ENCODE measurements around the gene SLA2.
"Not testable (repeated sequence)": the region's sequence is repeated elsewhere in the genome, so short reads cannot be mapped to it uniquely, and the experiment has no call there.

SLA2 gene, protein sequence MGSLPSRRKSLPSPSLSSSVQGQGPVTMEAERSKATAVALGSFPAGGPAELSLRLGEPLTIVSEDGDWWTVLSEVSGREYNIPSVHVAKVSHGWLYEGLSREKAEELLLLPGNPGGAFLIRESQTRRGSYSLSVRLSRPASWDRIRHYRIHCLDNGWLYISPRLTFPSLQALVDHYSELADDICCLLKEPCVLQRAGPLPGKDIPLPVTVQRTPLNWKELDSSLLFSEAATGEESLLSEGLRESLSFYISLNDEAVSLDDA

DNA sequence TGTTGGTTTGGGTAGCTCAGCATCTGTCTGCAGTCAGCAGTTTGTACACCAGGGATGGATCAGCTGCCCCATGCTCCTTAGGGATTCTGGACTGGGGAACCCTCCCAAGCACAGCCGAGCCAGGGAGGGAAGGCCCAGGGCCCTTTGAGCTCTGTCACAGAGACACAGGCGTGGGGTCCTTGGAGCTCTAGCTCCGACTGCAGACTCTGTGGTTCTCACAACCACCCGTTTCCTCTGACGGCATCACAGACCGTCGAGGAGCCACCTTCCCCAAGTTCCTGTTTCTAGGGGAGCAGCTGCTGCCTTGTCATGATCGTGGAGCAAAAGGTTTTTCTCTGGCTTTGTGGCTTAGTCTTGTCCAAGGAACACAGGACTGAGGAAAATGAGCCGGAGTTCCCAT is at the start of gene SLA2:
Gene SLA2 (minus strand): TSS at position 199 of the 400 bp plus-strand sequence. CDS start 4,861 bp downstream, outside the sequence.
- peak; percentile 60 for DNase-seq (ENCODE audit: low spot score)
- Mint-ChIP-seq H3K36me3 (ENCODE audit: low read depth) (peaks cover 32% of the 10 kb centered on the region), H3K9me3 (no peaks in the 10 kb centered on the region), H3K4me1 (ENCODE audit: low read depth) (peaks cover 35% of the 10 kb centered on the region), H3K27ac (peak within 1 kb of the TSS; percentile 97), H3K27me3 (ENCODE audit: low read depth) (no peaks in the 10 kb centered on the region), H3K4me3 (peak within 1 kb of the TSS; percentile 99)

DNA sequence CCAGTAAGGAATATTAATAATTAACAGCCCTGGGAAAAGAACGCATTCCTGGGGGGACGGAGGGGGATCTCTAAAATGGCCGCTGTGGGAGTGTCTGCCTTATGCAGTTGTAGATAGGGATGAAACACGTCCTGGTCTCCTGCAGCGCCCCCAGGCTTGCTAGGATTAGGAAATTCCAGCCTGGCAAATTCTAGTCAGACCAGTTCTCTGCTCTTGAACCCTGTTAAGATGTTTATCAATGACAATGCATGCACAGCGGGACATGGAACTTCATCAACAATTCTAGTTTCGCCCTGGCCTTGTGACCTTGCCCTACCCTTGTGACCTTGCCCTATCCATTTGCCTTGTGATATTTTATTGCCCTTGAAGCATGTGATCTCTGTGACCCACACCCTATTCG is 49.5 kb upstream of the SLA2 start:
- not testable (repeated sequence) for H3K9me3 Mint-ChIP-seq; H3K4me1 Mint-ChIP-seq (ENCODE audit: low read depth); H3K27ac Mint-ChIP-seq; DNase-seq (ENCODE audit: low spot score); H3K27me3 Mint-ChIP-seq (ENCODE audit: low read depth); H3K4me3 Mint-ChIP-seq; H3K36me3 Mint-ChIP-seq (ENCODE audit: low read depth)

DNA sequence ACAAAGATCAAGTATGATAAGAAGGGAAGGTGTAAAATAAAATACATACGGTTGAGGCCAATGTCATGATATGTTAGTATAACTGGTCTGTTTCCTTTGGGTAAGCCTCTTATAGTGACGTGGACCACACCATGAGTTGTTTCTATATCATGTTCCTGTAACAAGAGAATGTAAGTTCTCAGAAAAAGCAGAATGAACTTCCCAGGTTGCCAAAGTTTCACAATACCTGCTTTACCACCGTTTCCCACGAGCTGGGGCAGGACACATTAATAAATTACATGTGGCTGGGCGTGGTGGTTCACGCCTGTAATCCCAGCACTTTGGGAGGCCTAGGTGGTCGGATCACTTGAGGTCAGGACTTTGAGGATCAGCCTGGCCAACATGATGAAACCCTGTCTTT is 42.6 kb upstream of the SLA2 start:
- H3K27ac Mint-ChIP-seq, result no peak overlapping the region
- DNase-seq (ENCODE audit: low spot score), result no peak

DNA sequence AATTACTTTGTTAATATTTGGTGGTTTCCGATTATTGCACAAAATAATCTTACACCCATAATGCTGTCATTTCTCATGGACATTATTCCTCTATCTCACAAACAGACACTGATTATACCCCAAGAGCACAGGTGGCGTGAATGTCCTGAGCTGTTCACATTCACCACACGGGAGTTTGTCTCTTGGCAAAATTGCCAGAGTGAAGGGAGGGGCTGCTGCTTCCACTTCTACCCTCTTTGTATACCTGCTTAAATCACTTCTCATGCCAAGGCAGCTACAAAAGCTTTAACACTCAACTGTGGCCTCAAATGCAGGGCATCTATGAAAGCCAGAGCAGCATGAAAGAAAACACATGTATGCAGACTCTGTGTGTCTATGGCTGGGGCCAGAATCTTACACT is 41.9 kb upstream of the SLA2 start:
- Mint-ChIP-seq H3K4me1 (ENCODE audit: low read depth) (no peaks in the 10 kb centered on the region), H3K36me3 (ENCODE audit: low read depth) (no peaks in the 10 kb centered on the region), H3K9me3 (no peaks in the 10 kb centered on the region), H3K27ac (no peak overlapping the region), H3K27me3 (ENCODE audit: low read depth) (no peaks in the 10 kb centered on the region), H3K4me3 (no peak overlapping the region)
- no peak for DNase-seq (ENCODE audit: low spot score)

More for the DNA sequence above, 42.6 kb upstream of the SLA2 start:
- no peak overlapping the region for H3K4me3 Mint-ChIP-seq
- no peaks in the 10 kb centered on the region for H3K27me3 Mint-ChIP-seq (ENCODE audit: low read depth)
- no peaks in the 10 kb centered on the region for H3K4me1 Mint-ChIP-seq (ENCODE audit: low read depth)
- H3K9me3 Mint-ChIP-seq, result no peaks in the 10 kb centered on the region
- no peaks in the 10 kb centered on the region for H3K36me3 Mint-ChIP-seq (ENCODE audit: low read depth)

DNA sequence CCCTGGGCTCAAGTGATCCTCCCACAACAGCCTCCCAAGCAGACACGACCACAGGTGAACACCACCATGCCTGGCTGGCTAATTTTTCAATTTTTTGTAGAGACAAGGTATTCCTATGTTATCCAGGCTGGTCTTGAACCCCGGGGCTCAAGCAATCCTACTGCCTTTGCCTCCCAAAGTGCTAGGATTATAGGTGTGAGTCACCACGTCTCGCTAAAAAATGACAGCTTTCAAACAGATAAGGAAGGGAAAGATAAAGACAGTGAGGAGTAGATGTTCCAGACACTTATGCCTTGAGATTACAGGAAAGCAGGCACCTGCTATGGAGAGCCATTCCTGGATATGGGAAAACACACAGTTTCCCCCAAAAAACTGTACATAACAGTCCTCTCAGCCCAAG is 40.9 kb upstream of the SLA2 start:
- Mint-ChIP-seq H3K27me3 (ENCODE audit: low read depth) (no peaks in the 10 kb centered on the region), H3K4me1 (ENCODE audit: low read depth) (no peaks in the 10 kb centered on the region), H3K27ac (no peak overlapping the region), H3K36me3 (ENCODE audit: low read depth) (peaks cover 3% of the 10 kb centered on the region), H3K9me3 (no peaks in the 10 kb centered on the region), H3K4me3 (no peak overlapping the region)
- no peak for DNase-seq (ENCODE audit: low spot score)

DNA sequence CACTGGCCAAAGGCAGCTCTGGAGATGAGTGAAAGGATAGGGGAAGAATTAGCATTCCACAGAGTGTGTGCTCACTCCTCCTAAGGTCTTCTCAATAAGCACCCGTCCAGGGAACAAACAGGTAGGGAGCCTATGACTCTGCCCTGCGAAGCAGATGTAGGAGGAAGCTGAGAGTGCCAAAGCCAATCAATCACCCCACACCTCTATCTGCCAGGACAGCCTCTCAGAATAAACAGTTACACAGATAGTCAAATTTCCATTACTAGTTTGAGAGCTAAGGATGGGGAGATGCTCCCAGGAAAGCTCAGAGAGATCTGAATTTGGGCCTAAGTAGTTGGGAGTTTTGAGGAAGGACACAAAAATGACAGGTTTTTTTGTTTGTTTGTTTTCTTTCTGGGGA is 40.5 kb upstream of the SLA2 start:
- Mint-ChIP-seq H3K36me3 (ENCODE audit: low read depth) (peaks cover 3% of the 10 kb centered on the region), H3K4me1 (ENCODE audit: low read depth) (no peaks in the 10 kb centered on the region), H3K4me3 (no peak overlapping the region), H3K27ac (no peak overlapping the region), H3K27me3 (ENCODE audit: low read depth) (no peaks in the 10 kb centered on the region), H3K9me3 (no peaks in the 10 kb centered on the region)
- DNase-seq (ENCODE audit: low spot score), result no peak

DNA sequence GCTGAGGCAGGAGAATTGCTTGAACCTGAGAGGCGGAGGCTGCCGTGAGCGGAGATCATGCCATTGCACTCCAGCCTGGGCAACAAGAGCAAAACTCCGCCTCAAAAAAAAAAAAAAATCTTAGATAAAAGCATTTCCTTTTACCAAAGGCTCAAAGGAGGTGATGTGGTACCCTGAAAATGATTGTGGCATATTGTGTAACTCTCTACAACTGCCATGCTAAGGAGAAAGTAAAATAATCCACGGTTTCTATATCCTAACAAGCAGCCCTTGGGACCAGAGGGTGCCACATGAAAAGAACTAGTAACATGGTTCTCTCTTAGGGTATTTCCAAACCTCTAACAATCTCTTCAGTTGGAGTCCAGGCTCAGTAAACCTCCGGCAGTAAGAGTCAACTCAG is 38.8 kb upstream of the SLA2 start:
- Mint-ChIP-seq H3K4me3 (no peak overlapping the region), H3K36me3 (ENCODE audit: low read depth) (peaks cover 7% of the 10 kb centered on the region), H3K27me3 (ENCODE audit: low read depth) (no peaks in the 10 kb centered on the region), H3K9me3 (no peaks in the 10 kb centered on the region), H3K27ac (no peak overlapping the region), H3K4me1 (ENCODE audit: low read depth) (no peaks in the 10 kb centered on the region)
- DNase-seq (ENCODE audit: low spot score), result no peak

DNA sequence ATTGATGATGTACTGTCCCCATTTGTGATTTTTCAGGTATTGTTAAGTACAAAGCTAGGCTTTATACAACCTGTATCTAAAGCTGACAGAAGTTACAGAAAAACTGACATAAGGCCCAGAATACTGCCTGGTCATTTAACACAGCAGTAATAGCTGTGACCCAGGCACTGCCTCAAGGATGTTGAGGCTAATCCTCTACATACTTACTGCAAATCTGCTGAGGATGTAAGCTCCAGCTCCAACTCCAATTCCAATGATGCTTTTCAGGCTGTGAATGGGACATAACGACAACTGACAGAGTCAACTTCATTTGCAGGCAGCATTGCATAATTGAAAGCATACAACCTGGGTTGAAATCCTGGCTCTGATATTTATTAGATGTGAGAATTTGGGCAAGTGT is 36.3 kb upstream of the SLA2 start:
- peaks cover 11% of the 10 kb centered on the region for H3K36me3 Mint-ChIP-seq (ENCODE audit: low read depth)
- H3K4me1 Mint-ChIP-seq (ENCODE audit: low read depth), result no peaks in the 10 kb centered on the region
- no peaks in the 10 kb centered on the region for H3K9me3 Mint-ChIP-seq
- no peak overlapping the region for H3K4me3 Mint-ChIP-seq
- H3K27ac Mint-ChIP-seq, result no peak overlapping the region
- DNase-seq (ENCODE audit: low spot score), result no peak
- H3K27me3 Mint-ChIP-seq (ENCODE audit: low read depth), result no peaks in the 10 kb centered on the region

DNA sequence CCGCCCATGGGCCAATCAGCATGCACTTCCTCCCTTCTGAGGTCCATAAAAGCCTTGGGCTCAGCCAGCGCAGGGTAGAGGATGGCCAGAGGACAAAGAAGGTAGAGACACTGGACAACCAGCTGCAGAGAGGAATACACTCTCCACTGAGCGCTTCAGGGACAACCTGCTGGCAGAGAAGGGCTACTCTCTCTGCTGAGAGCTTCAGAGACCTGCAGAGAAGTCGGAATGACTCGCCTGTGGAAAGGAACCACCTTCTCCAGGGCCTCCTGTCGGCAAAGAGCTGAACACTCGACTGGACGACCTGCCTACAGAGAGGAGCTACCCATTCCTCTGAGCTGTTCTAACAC is 31.4 kb upstream of the SLA2 start:
- Mint-ChIP-seq H3K27me3 (ENCODE audit: low read depth) (no peaks in the 10 kb centered on the region), H3K36me3 (ENCODE audit: low read depth) (peaks cover 11% of the 10 kb centered on the region), H3K27ac (no peak overlapping the region), H3K4me1 (ENCODE audit: low read depth) (no peaks in the 10 kb centered on the region), H3K9me3 (no peaks in the 10 kb centered on the region), H3K4me3 (no peak overlapping the region)
- DNase-seq (ENCODE audit: low spot score), result no peak

DNA sequence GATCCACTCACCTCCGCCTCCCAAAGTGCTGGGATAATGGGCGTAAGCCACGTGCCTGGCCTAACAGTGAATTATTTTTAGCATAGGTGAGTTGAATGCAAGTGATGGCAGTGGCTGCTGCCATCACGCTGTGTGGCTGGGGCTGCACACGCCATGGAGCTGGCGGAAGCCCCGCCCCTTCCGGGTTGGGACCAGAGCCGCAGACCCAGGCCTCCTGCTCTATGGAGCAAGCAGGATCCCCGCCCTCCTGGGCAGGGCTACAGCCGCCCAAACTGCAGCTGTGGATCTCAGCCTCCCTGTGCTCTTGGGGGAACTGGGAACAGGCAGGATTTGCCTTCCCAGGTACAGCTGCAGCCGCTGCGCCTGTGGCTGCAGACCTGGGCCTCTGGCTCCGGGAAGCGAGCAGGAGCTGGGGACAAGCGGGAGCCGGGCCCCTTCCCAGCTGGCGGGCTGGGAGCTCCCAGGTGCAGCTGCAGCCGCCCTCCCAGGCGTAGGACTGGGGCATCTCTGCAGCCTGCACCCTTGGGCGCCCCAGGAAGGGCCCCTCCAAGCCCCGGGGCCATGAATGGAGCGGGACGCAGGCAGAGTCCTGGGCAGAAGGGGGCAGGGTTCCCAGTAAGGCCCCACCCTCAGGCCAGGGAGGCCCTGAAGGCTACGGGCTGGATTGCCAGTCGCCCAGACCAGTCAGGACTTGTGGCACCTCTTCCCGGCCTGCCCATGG is 30.9 kb upstream of the SLA2 start:
- Mint-ChIP-seq H3K27me3 (ENCODE audit: low read depth) (no peaks in the 10 kb centered on the region), H3K4me3 (no peak overlapping the region), H3K9me3 (no peaks in the 10 kb centered on the region), H3K27ac (no peak overlapping the region), H3K4me1 (ENCODE audit: low read depth) (no peaks in the 10 kb centered on the region), H3K36me3 (ENCODE audit: low read depth) (peaks cover 8% of the 10 kb centered on the region)
- no peak for DNase-seq (ENCODE audit: low spot score)

DNA sequence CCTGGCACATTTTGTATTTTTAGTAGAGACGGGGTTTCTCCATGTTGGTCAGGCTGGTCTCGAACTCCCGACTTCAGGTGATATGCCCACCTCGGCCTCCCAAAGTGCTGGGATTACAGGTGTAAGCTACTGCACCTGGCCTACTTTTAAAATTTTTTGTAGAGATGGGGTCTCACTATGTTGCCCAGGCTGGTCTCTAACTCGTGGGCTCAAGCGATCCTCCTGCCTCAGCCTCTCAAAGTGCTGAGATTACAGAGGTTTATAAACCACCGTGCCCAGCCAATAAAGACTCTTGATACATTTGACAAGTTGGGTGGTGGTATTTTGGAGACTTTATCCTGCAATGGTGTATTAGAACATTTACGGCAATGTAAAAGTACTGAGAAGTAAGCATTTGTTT is 29.5 kb upstream of the SLA2 start:
- not testable (repeated sequence) for DNase-seq (ENCODE audit: low spot score); H3K27ac Mint-ChIP-seq; H3K27me3 Mint-ChIP-seq (ENCODE audit: low read depth); H3K4me1 Mint-ChIP-seq (ENCODE audit: low read depth); H3K36me3 Mint-ChIP-seq (ENCODE audit: low read depth); H3K4me3 Mint-ChIP-seq; H3K9me3 Mint-ChIP-seq

DNA sequence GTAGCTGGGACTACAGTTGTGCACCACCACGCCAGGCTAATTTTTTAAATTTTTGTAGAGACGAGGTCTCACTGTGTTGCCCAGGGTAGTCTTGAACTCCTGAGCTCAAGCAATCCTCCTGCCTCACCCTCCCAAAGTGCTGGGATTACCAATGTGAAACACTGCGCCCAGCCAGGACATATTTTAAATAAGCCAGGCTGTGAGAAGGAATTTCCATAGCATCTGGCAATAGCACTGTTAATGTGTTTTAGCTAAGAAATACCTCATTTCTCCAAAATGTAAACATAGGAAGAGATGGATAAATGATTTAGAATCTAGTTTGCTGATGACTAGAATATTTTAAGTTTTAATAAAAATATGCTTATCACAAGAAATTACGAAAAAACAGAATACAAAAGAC is 27.0 kb upstream of the SLA2 start:
- peaks cover 10% of the 10 kb centered on the region for H3K36me3 Mint-ChIP-seq (ENCODE audit: low read depth)
- H3K27me3 Mint-ChIP-seq (ENCODE audit: low read depth), result no peaks in the 10 kb centered on the region
- no peak overlapping the region for H3K27ac Mint-ChIP-seq
- H3K4me1 Mint-ChIP-seq (ENCODE audit: low read depth), result no peaks in the 10 kb centered on the region
- no peak overlapping the region for H3K4me3 Mint-ChIP-seq
- DNase-seq (ENCODE audit: low spot score), result no peak
- no peaks in the 10 kb centered on the region for H3K9me3 Mint-ChIP-seq

DNA sequence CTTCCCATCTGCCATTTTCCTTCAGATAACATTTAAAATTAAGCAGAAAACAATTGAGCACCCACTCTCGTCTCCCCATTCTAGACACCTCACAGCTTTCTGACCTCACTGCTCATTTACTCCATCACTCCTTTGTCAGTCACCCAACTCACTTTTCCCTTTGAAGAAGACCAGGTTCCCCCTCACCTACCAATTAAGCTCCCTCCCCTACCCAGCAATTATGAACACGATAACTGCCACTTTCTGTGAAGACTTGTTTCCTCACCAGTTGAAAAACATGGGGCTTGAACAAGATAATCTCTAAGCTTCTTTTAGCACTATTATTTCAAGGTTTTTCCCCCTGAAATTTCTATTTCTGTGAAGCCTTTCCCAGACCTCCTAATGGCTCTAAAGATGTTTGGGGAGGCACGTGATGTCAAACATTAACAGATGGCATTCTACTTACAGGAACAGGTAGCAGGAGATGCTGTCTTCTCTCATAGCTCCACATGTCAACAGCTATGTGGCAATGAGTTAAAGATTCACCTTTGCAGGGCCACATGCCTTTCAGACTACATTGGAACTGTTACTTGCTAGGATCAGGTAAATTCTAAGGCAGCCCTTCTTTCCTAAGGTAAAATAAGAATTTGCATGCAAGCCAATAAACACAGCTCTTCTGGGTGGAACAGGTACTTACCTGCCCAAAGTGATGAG is 24.8 kb upstream of the SLA2 start:
- no peak overlapping the region for H3K4me3 Mint-ChIP-seq
- H3K4me1 Mint-ChIP-seq (ENCODE audit: low read depth), result no peaks in the 10 kb centered on the region
- H3K27ac Mint-ChIP-seq, result no peak overlapping the region
- no peak for DNase-seq (ENCODE audit: low spot score)
- H3K27me3 Mint-ChIP-seq (ENCODE audit: low read depth), result no peaks in the 10 kb centered on the region
- no peaks in the 10 kb centered on the region for H3K9me3 Mint-ChIP-seq
- peaks cover 12% of the 10 kb centered on the region for H3K36me3 Mint-ChIP-seq (ENCODE audit: low read depth)

DNA sequence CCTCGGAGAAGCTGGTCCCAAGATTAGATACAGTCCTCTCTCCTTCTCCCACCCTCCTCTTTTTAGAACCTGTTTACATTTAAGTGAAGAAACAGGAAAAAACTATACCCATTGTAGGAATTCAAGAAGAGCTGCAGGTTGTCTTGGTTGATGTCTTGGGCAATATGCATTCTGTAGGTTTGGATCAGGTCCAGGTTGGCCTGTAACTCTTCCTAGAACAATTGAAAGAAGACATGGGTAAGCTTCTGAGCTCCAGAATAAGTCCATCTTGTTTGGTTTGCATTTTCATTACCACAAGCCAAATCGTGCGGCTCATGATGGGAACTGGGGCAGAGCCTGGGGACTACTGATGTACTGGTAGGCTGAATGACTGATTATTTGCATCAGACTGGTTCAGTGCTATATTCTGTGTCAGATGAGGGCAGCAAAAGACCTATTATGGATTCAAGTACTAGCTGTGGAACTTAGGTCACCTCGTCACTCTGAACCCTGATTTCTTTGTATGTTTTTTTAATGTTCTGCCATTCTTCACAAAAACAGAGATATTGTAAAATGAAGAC is 20.3 kb upstream of the SLA2 start:
- Mint-ChIP-seq H3K27me3 (ENCODE audit: low read depth) (no peaks in the 10 kb centered on the region), H3K4me1 (ENCODE audit: low read depth) (no peaks in the 10 kb centered on the region), H3K4me3 (no peak overlapping the region), H3K27ac (no peak overlapping the region), H3K36me3 (ENCODE audit: low read depth) (peaks cover 20% of the 10 kb centered on the region), H3K9me3 (no peaks in the 10 kb centered on the region)
- no peak for DNase-seq (ENCODE audit: low spot score)

Data from T-helper 2 cell treated with Interferon-gamma antibody and Interleukin-4, amounts not matched to agents 5 μg/mL and 100 μg/mL, for 36 hours (primary cell).